ENCODE measurements around the gene SPSB1.

SPSB1 gene

GRCh38 chr1:9292361-9293240 lies at the start of gene SPSB1:
Gene SPSB1 (plus strand): TSS chr1:9292894. CDS start chr1:9355892, 62,998 bp downstream.
- DNase-seq, result peak in 51 of 58 donors; percentile 21 to 80 (median 62)

- DNase-seq, result no peak
These were observed 49.5 kb upstream of the SPSB1 start for GRCh38 chr1:9243066-9243739.

GRCh38 chr1:9244501-9245229 lies 48.0 kb upstream of the SPSB1 start:
- DNase-seq, result no peak

- no peak for DNase-seq
These were observed 47.5 kb upstream of the SPSB1 start for GRCh38 chr1:9245230-9245619.

- no peak for DNase-seq
These were observed 47.0 kb upstream of the SPSB1 start for GRCh38 chr1:9245661-9246060.

- no peak for DNase-seq
These were observed 46.5 kb upstream of the SPSB1 start for GRCh38 chr1:9246215-9246614.

GRCh38 chr1:9246841-9247785 lies 45.6 kb upstream of the SPSB1 start:
- no peak for DNase-seq

GRCh38 chr1:9247894-9248293 lies 44.8 kb upstream of the SPSB1 start:
- peak in 23 of 58 donors; percentile 7 to 75 (median 34) for DNase-seq

GRCh38 chr1:9248341-9249262 lies 44.1 kb upstream of the SPSB1 start:
- DNase-seq, result peak in 5 of 58 donors; percentile 15 to 62 (median 21)

GRCh38 chr1:9249263-9249533 lies 43.5 kb upstream of the SPSB1 start:
- DNase-seq, result no peak

GRCh38 chr1:9249534-9250410 lies 42.9 kb upstream of the SPSB1 start:
- peak in 8 of 58 donors; percentile 19 to 48 (median 29) for DNase-seq

GRCh38 chr1:9250411-9251381 lies 42.0 kb upstream of the SPSB1 start:
- no peak for DNase-seq

- DNase-seq, result no peak
These were observed 41.2 kb upstream of the SPSB1 start for GRCh38 chr1:9251501-9251900.

- DNase-seq, result no peak
These were observed 39.7 kb upstream of the SPSB1 start for GRCh38 chr1:9253004-9253403.

GRCh38 chr1:9253453-9254105 lies 39.1 kb upstream of the SPSB1 start:
- DNase-seq, result no peak

- DNase-seq, result no peak
These were observed 36.4 kb upstream of the SPSB1 start for GRCh38 chr1:9256332-9256731.

- DNase-seq, result no peak
These were observed 34.8 kb upstream of the SPSB1 start for GRCh38 chr1:9257851-9258250.

Measured in anterior cingulate cortex (tissue), 58 donors.